Gastrocnemius medialis (tissue), 4 donors: ENCODE data around the gene R3HCC1L.

Experiments
- POLR2A ChIP-seq, 2 donors: fragments of 450-650 bp; IDR thresholded peaks; one replicate each; pipeline ENCODE4 v1.6.1; 2017; ENCODE audit warnings: antibody characterized with exemption in 2 of 2, mild to moderate bottlenecking in 2 of 2, moderate library complexity in 2 of 2
- TF ChIP-seq, protein P1 (sequence below), 5 experiments: fragments of 450-650 bp in 3 of 5; fragments of 200-600 bp in 2 of 5; sonication (generic) in 2 of 5; IDR thresholded peaks in 4 of 5; conservative IDR thresholded peaks in 1 of 5; 1 replicate in 4 of 5; 2 replicates in 1 of 5; pipeline ENCODE4 v1.5.1; 2016 to 2019; ENCODE audit warnings: antibody characterized with exemption in 5 of 5, mild to moderate bottlenecking in 3 of 5, moderate library complexity in 3 of 5

DNA sequence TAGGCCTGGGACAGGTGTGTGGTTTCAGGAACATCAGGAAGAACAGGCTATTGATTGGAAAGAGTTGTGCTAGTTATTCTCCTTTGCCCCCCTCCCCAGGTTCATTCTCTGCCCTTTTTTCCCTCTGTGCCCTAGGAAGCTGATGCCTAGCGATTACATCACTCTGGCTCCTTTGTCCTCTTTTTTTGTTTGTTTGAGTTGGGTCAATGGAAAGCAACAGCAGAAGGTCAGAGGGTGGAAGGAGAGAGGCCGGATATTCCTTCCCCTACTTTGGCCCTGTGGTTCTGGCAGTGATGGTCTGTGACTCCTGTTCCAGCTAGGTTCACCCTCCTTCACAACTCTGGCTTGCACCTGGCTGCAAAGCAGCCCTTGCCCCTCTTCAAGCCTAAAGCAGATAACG is 114.7 kb downstream of the R3HCC1L start:
- TF ChIP-seq POLR2A (IDR thresholded peaks at IDR 0.05), result no peak
- TF ChIP-seq, protein P1, sequence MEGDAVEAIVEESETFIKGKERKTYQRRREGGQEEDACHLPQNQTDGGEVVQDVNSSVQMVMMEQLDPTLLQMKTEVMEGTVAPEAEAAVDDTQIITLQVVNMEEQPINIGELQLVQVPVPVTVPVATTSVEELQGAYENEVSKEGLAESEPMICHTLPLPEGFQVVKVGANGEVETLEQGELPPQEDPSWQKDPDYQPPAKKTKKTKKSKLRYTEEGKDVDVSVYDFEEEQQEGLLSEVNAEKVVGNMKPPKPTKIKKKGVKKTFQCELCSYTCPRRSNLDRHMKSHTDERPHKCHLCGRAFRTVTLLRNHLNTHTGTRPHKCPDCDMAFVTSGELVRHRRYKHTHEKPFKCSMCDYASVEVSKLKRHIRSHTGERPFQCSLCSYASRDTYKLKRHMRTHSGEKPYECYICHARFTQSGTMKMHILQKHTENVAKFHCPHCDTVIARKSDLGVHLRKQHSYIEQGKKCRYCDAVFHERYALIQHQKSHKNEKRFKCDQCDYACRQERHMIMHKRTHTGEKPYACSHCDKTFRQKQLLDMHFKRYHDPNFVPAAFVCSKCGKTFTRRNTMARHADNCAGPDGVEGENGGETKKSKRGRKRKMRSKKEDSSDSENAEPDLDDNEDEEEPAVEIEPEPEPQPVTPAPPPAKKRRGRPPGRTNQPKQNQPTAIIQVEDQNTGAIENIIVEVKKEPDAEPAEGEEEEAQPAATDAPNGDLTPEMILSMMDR (IDR thresholded peaks at IDR 0.05 in 4 of 5, conservative IDR thresholded peaks at IDR 0.05 in 1 of 5), result no peak
